Endodermal cell (in vitro differentiated cells): Measurements from ENCODE around the gene ELP1. TPM values are rescaled to one million over a fixed set of nuclear protein-coding genes. Genes with fewer than 3 reads are reported as not detected.

Experiments used
- DNase-seq: peaks from one replicate; pipeline ENCODE4 v3.0.0-alpha.2; 2017
- H3K27ac ChIP-seq: 2 replicates; pipeline ENCODE4 v1.5.1; 2013; ENCODE audit warnings: mild to moderate bottlenecking, low read depth, low read length, moderate library complexity
- H3K27me3 ChIP-seq: 2 replicates; pipeline ENCODE4 v1.6.1; 2013; ENCODE audit warnings: mild to moderate bottlenecking, low read length, moderate library complexity; ENCODE audit not compliant: insufficient read depth, control insufficient read depth, poor library complexity, severe bottlenecking
- H3K36me3 ChIP-seq: 2 replicates; pipeline ENCODE4 v1.7.0; 2013; ENCODE audit warnings: mild to moderate bottlenecking, low read length, moderate library complexity; ENCODE audit not compliant: control insufficient read depth, insufficient read depth
- H3K4me1 ChIP-seq: one replicate; pipeline ENCODE4 v1.7.0; 2013; ENCODE audit warnings: low read length; ENCODE audit not compliant: control insufficient read depth, insufficient read depth
- H3K4me3 ChIP-seq: 2 replicates; pipeline ENCODE4 v1.5.1; 2013; ENCODE audit warnings: mild to moderate bottlenecking, low read length, moderate library complexity
- H3K9ac ChIP-seq: 2 replicates; pipeline ENCODE4 v1.6.1; 2013; ENCODE audit warnings: mild to moderate bottlenecking, low read length, moderate library complexity; ENCODE audit not compliant: poor library complexity, severe bottlenecking; ENCODE audit errors: extremely low read depth
- H3K9me3 ChIP-seq: 2 replicates; pipeline ENCODE4 v1.6.1; 2013; ENCODE audit warnings: mild to moderate bottlenecking, low read length, moderate library complexity; ENCODE audit not compliant: control insufficient read depth
- H3K27ac Mint-ChIP-seq: 2 replicates; pipeline ENCODE4 v1.8.0; 2020; ENCODE audit warnings: mixed read lengths
- H3K27me3 Mint-ChIP-seq: 2 replicates; pipeline ENCODE4 v1.8.0; 2021; ENCODE audit warnings: mild to moderate bottlenecking, mixed read lengths; ENCODE audit not compliant: insufficient read depth
- H3K36me3 Mint-ChIP-seq: 2 replicates; pipeline ENCODE4 v1.8.0; 2020; ENCODE audit warnings: low read depth, mixed read lengths
- H3K4me1 Mint-ChIP-seq: 2 replicates; pipeline ENCODE4 v1.8.0; 2020; ENCODE audit warnings: mixed read lengths
- H3K4me3 Mint-ChIP-seq: 2 replicates; pipeline ENCODE4 v1.8.0; 2020; ENCODE audit warnings: mild to moderate bottlenecking, moderate library complexity, mixed read lengths
- H3K9me3 Mint-ChIP-seq: 2 replicates; pipeline ENCODE4 v1.8.0; 2020; ENCODE audit warnings: mild to moderate bottlenecking, mixed read lengths
- CTCF ChIP-seq: fragments of 200-600 bp; sonication (generic); conservative IDR thresholded peaks from 2 replicates; pipeline ENCODE4 v1.5.0; 2021; ENCODE audit warnings: antibody characterized with exemption, mild to moderate bottlenecking
- WGBS, 2 experiments: methylation state at CpG; one replicate each; pipeline versions ENCODE4 v1.1.5 to v1.1.7; 2013; ENCODE audit warnings: missing lambda C conversion rate in 2 of 2, mixed read lengths in 1 of 2; ENCODE audit not compliant: insufficient coverage in 1 of 2, insufficient read length in 1 of 2; 5-methylcytosine and 5-hydroxymethylcytosine counted together
- total RNA-seq, 2 donors: library from RNA; stranded (reverse); fragmentation: NEBNext Ultra II Directional in 1 of 2; extraction: Animal tissue kit (Norgen Biotek cat#: 25700) in 1 of 2; gene quantifications; 2 replicates in 1 of 2; 3 replicates in 1 of 2; pipeline ENCODE4 v1.2.1, GENCODE V29; 2021

ELP1 gene
- total RNA-seq, 2 donors from 2014 or later, result 32.9 to 37.1 TPM

GRCh38 chr9:108885643-108886348 is 48.1 kb downstream of the ELP1 start:
- Mint-ChIP-seq H3K27ac (no peak overlapping the region), H3K4me1 (no peaks in the 10 kb centered on the region), H3K9me3 (no peaks in the 10 kb centered on the region), H3K4me3 (no peak overlapping the region), H3K36me3 (peaks cover 30% of the 10 kb centered on the region), H3K27me3 (no peaks in the 10 kb centered on the region)
- H3K9me3 ChIP-seq, result no peaks in the 10 kb centered on the region
- no peak for TF ChIP-seq CTCF
- peaks cover 51% of the 10 kb centered on the region for H3K36me3 ChIP-seq
- H3K27me3 ChIP-seq, result no peaks in the 10 kb centered on the region
- H3K4me1 ChIP-seq, result no peaks in the 10 kb centered on the region
- H3K9ac ChIP-seq, result no peak overlapping the region
- no peak overlapping the region for H3K27ac ChIP-seq
- no peak overlapping the region for H3K4me3 ChIP-seq
- 75 to 100% methylated on average over 1 of the region's 1 CpG for WGBS, 2 experiments
- DNase-seq, result no peak

GRCh38 chr9:108884701-108885100 is 49.2 kb downstream of the ELP1 start:
- peaks cover 51% of the 10 kb centered on the region for H3K36me3 ChIP-seq
- no peaks in the 10 kb centered on the region for H3K9me3 Mint-ChIP-seq
- no peaks in the 10 kb centered on the region for H3K9me3 ChIP-seq
- no peak overlapping the region for H3K4me3 ChIP-seq
- no peaks in the 10 kb centered on the region for H3K27me3 Mint-ChIP-seq
- H3K36me3 Mint-ChIP-seq, result peaks cover 28% of the 10 kb centered on the region
- no peaks in the 10 kb centered on the region for H3K4me1 Mint-ChIP-seq
- no peak for DNase-seq
- TF ChIP-seq CTCF, result no peak
- no peaks in the 10 kb centered on the region for H3K4me1 ChIP-seq
- no peaks in the 10 kb centered on the region for H3K27me3 ChIP-seq
- H3K4me3 Mint-ChIP-seq, result no peak overlapping the region
- H3K9ac ChIP-seq, result no peak overlapping the region
- no peak overlapping the region for H3K27ac Mint-ChIP-seq
- H3K27ac ChIP-seq, result no peak overlapping the region
- 100% methylated on average over 1 of the region's 3 CpGs; no CpG with 5 or more reads in 1 of the 2 experiments for WGBS, 2 experiments

GRCh38 chr9:108883085-108883484 is 50.8 kb downstream of the ELP1 start:
- Histone ChIP-seq H3K9me3 (no peaks in the 10 kb centered on the region), H3K4me3 (no peak overlapping the region), H3K4me1 (no peaks in the 10 kb centered on the region), H3K27me3 (no peaks in the 10 kb centered on the region), H3K36me3 (peaks cover 53% of the 10 kb centered on the region), H3K9ac (no peak overlapping the region), H3K27ac (no peak overlapping the region)
- peaks cover 39% of the 10 kb centered on the region for H3K36me3 Mint-ChIP-seq
- H3K9me3 Mint-ChIP-seq, result no peaks in the 10 kb centered on the region
- no peak overlapping the region for H3K27ac Mint-ChIP-seq
- WGBS, 2 experiments, result 80 to 94% methylated on average over 3 of the region's 3 CpGs
- H3K27me3 Mint-ChIP-seq, result no peaks in the 10 kb centered on the region
- no peaks in the 10 kb centered on the region for H3K4me1 Mint-ChIP-seq
- DNase-seq, result no peak
- no peak overlapping the region for H3K4me3 Mint-ChIP-seq
- TF ChIP-seq CTCF, result no peak
